ENCODE data around the gene OR2L2.

GRCh38 chr1:248009681-248010080 is 20.2 kb upstream of the OR2L2 start:
- no peak for TF ChIP-seq POLR2AphosphoS5 (IDR thresholded peaks at IDR 0.05; ENCODE audit: low read depth, low read length)
- TF ChIP-seq TAF1 (IDR thresholded peaks at IDR 0.05; ENCODE audit: borderline replicate concordance, low read depth, low read length): no peak
- no peak for TF ChIP-seq POLR2A (IDR thresholded peaks at IDR 0.05; ENCODE audit: low read depth, low read length)
